Measurements from ENCODE around the gene PON1.

The PON1 gene

DNA sequence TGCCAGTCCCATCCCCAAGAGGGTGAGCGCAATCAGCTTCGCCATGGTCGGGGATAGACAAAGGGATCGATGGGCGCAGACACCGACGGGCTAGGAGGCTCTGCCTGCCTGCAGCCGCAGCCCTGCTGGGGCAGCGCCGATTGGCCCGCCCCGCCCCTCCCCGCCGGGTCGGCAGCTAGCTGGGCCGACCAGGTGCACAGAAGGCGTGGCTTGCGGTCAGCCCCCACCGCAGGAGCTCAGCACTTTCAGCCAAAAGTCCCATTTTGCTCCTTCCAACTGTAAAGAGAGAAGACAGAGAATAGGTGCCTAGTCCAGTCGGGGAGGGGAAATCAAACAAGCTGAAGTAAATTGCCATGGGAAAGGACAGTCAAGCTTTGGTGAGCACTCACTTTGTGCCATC, at the start of gene PON1:
PON1 (minus strand) TSS at position 102 of the 400 bp plus-strand sequence; CDS start at position 45, 57 bp downstream.
- DNase-seq (ENCODE audit: low read depth in 2 of 2), result no peak

DNA sequence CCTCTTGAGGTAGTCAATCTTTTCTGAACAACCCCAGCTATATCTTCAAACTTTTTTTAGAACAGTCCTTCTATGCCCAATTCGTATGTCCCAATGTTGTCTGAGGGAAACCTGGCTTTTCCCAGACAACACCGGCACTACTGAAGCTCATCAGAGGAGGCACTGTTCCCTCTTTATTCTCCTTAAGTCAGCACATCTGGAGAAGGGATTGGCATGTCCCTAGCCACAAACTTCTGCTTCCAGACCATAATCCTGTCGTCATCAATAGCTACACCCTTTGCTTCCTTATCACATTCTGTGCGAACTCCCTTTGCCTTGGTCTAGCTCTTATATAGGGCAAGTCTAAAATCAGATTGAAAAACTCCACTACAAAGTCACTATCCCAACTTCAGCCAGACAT, 49.0 kb upstream of the PON1 start:
- no peak for DNase-seq (ENCODE audit: low read depth in 2 of 2)

DNA sequence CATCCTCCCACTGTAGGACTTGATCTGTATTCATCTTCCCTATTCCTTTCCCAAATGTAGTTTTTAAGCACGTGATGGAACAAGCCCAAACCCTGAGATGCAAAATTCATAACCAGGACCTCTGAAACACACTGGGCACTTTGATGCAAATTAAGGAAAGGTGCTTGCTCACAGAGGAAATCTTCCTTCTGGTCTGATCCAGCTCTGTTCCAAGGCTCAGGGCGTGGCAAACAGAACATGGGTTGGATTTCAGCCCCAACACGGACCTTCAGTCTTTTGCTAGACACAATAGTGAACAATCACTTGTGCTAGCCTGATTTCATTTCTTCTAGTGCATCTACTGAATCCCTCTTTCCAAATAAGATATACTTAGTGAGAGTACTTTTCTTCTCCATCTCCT, 43.9 kb upstream of the PON1 start:
- DNase-seq (ENCODE audit: low read depth in 2 of 2), result no peak

- DNase-seq (ENCODE audit: low read depth in 2 of 2), result no peak
Measured at GRCh38 chr7:95367606-95368005, 43.3 kb upstream of the PON1 start.

DNA sequence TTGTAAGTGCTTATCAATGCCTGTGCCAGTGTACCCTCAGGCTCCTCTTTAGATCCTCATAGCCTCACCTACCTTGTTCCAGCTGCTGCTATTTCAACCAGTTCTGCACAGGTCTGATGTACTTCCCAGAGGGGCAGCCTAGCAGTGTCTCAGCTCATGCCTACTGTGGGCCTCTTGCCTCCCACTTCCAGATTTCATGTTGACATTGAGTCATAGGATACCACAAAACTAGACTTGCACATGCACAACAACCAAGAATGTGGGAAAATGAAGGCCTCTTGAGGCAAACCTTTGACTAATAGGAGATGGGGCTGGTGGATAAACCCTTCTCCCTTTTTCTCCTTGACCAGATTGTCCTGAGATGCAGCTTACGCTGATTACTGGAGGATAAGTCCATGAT, 40.8 kb upstream of the PON1 start:
- DNase-seq (ENCODE audit: low read depth in 2 of 2), result no peak

DNA sequence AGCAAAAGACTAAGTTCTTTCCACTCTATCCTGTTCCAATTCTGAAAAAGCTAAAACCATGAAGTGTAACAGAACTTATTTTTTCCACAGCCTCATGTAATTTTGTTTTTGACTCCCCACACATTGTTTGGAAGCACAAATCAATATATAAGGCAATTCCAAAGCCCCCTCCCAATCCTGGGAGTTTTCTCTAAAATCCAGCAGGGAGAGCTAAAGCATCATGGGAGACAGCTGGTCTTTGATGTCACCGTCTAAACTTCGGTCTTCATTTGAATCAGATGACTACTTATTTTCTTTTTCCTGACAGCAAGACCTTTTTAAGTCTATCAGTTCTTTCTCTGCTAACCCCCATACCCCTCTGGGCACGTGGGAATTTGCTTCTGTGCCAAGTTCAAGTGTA, 33.3 kb upstream of the PON1 start:
- no peak for DNase-seq (ENCODE audit: low read depth in 2 of 2)

DNA sequence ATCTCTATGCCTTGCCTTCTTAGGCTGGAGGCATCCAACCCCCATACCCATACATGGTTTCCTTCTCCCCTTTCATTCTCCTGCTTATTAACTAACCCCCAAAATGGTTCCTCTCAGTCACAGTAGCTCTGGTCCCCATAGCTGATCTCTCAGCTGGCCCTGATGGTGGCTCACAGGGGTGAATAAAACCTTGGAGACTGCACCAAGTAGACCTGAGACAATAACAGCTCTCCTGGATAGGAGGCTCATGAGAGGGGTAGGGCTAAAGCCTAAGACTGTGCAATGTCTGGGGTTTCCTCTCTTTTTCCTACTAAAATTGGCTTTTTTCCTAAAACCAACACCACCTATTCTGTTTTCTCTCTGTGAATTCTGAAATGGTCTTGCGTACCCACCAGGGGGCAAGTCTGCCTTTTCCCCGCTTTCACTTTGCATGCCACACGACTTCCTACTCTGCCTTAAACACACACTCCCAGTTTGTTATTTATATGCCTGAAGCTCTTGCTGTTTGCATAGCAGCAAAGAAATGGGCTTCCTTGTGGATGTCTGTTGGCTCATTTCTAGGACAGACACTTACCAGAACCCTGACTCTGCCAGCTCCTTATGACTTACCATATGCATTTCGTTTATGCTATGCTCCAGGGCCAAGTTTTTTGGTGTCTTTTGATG, 18.4 kb upstream of the PON1 start:
- DNase-seq (ENCODE audit: low read depth in 2 of 2), result no peak

- no peak for DNase-seq (ENCODE audit: low read depth in 2 of 2)
Measured at GRCh38 chr7:95342029-95342428, 17.7 kb upstream of the PON1 start.

GRCh38 chr7:95340491-95340890, 16.2 kb upstream of the PON1 start:
- DNase-seq (ENCODE audit: low read depth in 2 of 2), result no peak

DNA sequence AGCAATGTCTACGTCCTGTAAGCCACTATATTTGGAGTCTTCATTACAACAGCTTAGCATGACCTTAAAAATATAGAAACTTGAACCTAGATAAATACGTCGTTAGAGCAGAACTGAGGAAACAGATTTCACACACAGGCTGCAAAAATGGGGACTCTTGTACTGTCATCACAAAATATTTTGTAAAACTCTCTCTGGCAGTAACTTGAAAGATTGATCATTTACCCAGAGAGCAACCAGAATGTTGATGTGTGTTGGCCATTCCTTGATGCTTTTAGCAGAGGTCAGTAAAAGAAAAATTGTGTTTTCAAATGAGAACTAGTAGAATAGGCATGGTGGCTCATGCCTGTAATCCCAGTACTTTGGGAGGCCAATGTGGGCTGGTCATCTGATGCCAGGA, 14.5 kb upstream of the PON1 start:
- no peak for DNase-seq (ENCODE audit: low read depth in 2 of 2)

DNA sequence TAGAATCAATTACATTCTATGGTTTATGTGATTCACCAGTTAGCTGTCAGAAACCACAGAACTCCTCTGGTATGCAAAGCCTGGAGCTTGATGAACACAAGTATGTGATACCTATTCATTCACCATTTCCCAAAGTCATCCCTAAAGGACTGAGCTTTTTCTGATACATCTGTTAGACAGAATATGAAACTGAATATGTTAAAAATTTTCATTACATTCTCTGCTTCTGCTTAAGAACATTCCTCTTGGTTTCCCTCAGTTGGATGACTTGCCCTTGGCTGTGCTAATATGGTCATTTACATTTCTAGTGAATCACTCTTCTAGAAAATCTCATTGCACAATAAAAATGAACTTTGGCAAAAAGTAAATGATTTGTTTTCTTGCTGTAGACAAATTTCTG, 10.8 kb upstream of the PON1 start:
- DNase-seq (ENCODE audit: low read depth in 2 of 2), result no peak

DNA sequence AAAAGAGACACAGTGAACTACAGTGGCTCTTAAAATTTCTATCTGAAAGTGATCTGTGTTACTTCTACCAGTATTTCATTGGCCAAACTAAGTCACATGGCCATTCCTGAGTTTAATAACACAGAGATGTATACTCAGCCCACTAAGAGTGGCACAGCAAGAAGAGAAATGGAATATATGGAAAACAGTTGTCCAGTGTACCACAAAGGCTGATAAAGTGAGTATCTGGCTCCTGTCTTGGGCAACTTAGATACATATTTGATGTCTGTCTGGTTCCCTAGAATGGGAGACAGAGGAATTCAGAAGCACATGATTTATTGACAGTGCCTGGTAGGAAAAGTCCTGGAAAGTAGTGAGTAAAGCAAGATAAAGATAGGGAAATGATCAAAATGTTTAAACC, 10.1 kb upstream of the PON1 start:
- DNase-seq (ENCODE audit: low read depth in 2 of 2), result no peak

DNA sequence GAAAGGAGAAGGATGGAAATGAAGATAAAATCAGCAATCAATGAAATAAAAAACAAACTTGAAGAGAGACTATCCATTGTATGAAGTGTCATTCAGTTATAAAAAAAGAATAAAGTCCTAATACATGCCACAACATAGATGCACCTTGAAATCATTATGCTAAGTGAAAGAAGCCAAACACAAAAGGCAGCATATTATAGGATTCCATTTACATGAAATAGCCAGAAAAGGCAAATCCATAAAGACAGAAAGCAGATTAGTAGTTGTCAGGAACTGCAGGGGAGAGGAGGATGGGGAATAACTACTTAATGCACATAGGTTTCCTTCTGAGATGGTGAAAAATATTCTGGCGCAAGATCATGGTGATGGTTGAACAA, 6.6 kb upstream of the PON1 start:
- DNase-seq (ENCODE audit: low read depth in 2 of 2), result no peak

GRCh38 chr7:95330204-95330960, 6.0 kb upstream of the PON1 start:
- no peak for DNase-seq (ENCODE audit: low read depth in 2 of 2)

GRCh38 chr7:95327356-95327755, 3.0 kb upstream of the PON1 start:
- DNase-seq (ENCODE audit: low read depth in 2 of 2), result no peak

GRCh38 chr7:95323410-95324129, 762 bp downstream of the PON1 start:
- DNase-seq (ENCODE audit: low read depth in 2 of 2), result no peak

GRCh38 chr7:95322854-95323253, 1.5 kb downstream of the PON1 start:
- no peak for DNase-seq (ENCODE audit: low read depth in 2 of 2)

DNA sequence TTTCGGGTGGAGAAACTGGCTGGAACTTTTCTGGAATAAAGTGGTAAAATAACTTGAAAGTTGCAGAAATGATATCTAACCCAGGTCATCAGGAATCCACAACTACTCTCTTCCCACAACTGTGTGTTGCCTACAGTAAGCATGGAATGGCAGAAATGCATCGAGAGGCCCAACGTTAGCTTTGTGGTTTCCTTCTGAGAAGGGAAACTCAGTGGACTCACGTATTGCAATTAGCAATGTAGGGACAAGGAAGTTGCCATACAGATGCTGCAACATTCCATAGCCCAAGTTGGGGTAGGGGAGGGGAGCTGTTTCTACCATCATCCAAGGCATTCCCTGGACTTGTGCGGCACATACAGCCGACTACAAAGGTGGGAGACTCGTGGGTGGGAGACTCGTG, 1.9 kb downstream of the PON1 start:
- no peak for DNase-seq (ENCODE audit: low read depth in 2 of 2)

DNA sequence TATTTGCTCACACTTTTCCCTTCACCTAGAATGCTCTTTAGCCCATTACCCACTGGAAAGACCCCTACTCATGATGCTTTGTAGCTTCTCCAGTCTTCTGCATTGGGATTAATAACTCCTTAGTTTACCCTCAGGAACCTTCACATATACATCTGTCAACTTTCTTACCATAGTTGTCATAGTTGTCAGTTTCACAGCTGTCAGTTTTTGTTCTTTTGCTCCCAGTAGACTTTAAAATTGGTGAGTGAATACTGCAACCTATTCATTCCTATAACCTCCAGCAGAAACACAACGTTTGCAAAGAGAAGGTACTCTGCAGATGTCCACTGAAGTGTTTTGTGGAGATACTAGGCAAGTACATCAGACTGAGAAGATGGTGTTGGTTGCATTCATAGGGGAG, 2.6 kb downstream of the PON1 start:
- no peak for DNase-seq (ENCODE audit: low read depth in 2 of 2)

GRCh38 chr7:95320651-95321050, 3.7 kb downstream of the PON1 start:
- no peak for DNase-seq (ENCODE audit: low read depth in 2 of 2)

DNA sequence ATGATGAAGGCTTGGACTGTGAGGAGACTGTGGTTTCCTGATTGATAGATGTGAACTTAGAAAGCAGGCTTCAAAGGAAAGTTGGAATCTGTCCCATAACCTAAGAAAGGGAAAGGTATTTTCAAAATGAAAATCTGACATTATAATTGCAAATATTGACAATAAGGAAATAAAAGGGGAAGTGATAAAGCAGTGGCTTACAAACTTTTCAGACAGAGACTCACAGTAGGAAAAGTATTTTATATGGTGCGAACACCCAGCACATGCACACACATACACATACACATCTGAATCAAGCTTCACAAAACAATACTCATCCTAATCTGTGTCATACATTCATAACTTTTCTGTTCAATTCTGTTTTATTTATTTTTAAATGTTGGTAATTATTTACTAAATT, 4.8 kb downstream of the PON1 start:
- no peak for DNase-seq (ENCODE audit: low read depth in 2 of 2)

- DNase-seq (ENCODE audit: low read depth in 2 of 2), result no peak
Measured at GRCh38 chr7:95318501-95319100, 5.7 kb downstream of the PON1 start.

DNA sequence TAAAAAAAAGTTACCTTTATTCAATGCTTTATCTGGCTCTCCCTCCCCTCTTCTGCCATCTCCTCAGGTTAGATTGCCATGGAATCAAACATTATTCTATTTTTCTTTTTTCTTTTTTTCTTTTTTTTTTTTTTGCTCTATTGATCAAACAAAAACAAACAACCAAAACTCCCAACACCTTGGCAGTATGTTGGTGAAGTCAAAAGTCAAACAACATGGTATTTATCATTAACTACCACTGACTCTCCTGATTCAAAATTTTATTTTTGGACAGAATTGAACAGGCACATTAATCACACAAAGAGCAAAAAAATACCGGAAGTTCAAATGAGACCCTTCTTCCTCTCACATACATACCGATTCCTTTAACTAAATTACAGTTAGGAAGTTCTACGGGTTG, 6.4 kb downstream of the PON1 start:
- no peak for DNase-seq (ENCODE audit: low read depth in 2 of 2)
